Fibroblast of lung (primary cell): Measurements from ENCODE around the gene PLAAT3.

Experiments used
- CTCF ChIP-seq, 2 donors: IDR thresholded peaks in 1 of 2; conservative IDR thresholded peaks in 1 of 2; 1 replicate in 1 of 2; 2 replicates in 1 of 2; pipeline ENCODE4 v1.5.1; 2011 to 2012; ENCODE audit warnings: low read length in 2 of 2, control low read depth in 1 of 2, inconsistent platforms in 1 of 2, low read depth in 1 of 2, mild to moderate bottlenecking in 1 of 2
- EZH2 ChIP-seq: IDR thresholded peaks from 2 replicates; pipeline ENCODE4 v1.5.1; 2012; ENCODE audit warnings: low read length, control low read depth, mild to moderate bottlenecking; ENCODE audit errors: missing control alignments

DNA sequence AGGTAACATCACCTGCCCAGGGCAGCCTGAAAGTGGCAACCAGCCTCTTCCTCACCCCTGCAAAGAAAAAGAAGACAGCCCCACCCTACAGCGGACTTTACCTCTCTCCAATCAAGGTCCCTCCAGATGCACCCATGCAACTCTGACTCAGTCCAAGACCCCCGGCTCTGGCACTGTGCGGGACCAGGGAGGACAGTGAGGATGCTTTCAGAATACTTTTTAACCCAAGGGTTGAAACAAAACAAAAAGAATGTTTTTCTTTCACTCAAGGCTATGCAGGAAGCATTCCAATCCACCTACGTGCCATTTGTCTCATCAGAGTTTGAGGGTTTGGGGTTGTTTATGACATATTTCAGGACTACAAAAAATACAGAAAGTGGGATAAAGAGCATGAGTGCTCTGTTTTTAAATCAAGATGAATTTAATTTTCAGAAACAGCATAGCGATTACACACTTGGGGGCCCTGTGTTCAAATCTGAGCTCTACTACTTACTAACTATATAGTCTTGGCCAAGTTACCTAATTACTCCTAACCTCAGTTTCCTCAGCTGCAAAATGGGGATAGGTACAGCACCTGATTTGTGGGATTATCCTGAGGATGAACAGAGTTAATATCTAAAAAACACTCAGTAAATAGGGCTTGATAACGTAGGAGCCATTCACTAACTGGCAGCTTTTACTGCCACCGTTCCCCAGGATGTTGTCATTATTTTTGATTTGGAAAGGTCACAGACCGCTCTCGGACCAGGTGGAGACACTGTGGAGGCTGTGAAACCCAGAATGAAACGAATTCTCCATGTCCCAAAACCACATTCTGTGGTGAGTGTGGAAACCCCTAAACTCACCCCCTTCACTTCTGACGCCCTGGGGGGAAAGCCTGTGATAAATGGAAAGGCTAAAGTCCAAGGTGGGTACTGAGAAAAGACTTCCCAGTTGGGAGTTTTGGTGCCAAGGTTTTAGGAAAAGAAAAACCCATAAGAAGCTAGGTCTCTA lies 5.6 kb downstream of the PLAAT3 start:
- no peak for TF ChIP-seq CTCF (conservative IDR thresholded peaks at IDR 0.05 in 1 of 2, IDR thresholded peaks at IDR 0.05 in 1 of 2; ENCODE audit: low read depth in 1 of 2, low read length in 2 of 2)
- no peak for TF ChIP-seq EZH2
